ENCODE measurements around the gene CENPH.

- TF ChIP-seq ZNF639 (CRISPR knock-in tag; conservative IDR thresholded peaks at IDR 0.05): no peak
- no peak for TF ChIP-seq HDAC6 (IDR thresholded peaks at IDR 0.05; ENCODE audit: low read depth, low read length)
- TF ChIP-seq GLMP (CRISPR knock-in tag; IDR thresholded peaks at IDR 0.05; ENCODE audit: borderline replicate concordance): no peak
- no peak for TF ChIP-seq IKZF1 (IDR thresholded peaks at IDR 0.05)
- no peak for TF ChIP-seq ZNF710 (CRISPR knock-in tag; IDR thresholded peaks at IDR 0.05; ENCODE audit: borderline replicate concordance)
- no peak for TF ChIP-seq ZBED4 (CRISPR knock-in tag; IDR thresholded peaks at IDR 0.05; ENCODE audit: borderline replicate concordance)
- TF ChIP-seq ZNF326 (CRISPR knock-in tag; IDR thresholded peaks at IDR 0.05; ENCODE audit: borderline replicate concordance): no peak
Observed at GRCh38 chr5:69188811-69189161, 597 bp upstream of the CENPH start.

All from HepG2 (cell line).